ENCODE results near the gene GJA10.

The GJA10 gene

GRCh38 chr6:89925826-89926225, 31.6 kb downstream of the GJA10 start:
- no peaks in the 10 kb centered on the region for H3K27me3 ChIP-seq
- TF ChIP-seq CTCF (IDR thresholded peaks at IDR 0.05; ENCODE audit: low read depth, low read length): no peak
- H3K36me3 ChIP-seq: no peaks in the 10 kb centered on the region
- no peaks in the 10 kb centered on the region for H3K9me3 ChIP-seq
- DNase-seq: no peak
- H3K4me3 ChIP-seq (ENCODE audit: low read depth, low read length): no peak overlapping the region
- no peaks in the 10 kb centered on the region for H3K4me1 ChIP-seq

GRCh38 chr6:89927264-89927663, 33.0 kb downstream of the GJA10 start:
- H3K4me3 ChIP-seq (ENCODE audit: low read depth, low read length): no peak overlapping the region
- no peak for DNase-seq
- no peaks in the 10 kb centered on the region for H3K4me1 ChIP-seq
- no peak for TF ChIP-seq CTCF (IDR thresholded peaks at IDR 0.05; ENCODE audit: low read depth, low read length)
- no peaks in the 10 kb centered on the region for H3K36me3 ChIP-seq
- no peaks in the 10 kb centered on the region for H3K27me3 ChIP-seq
- no peaks in the 10 kb centered on the region for H3K9me3 ChIP-seq

GRCh38 chr6:89927791-89928550, 33.7 kb downstream of the GJA10 start:
- H3K4me3 ChIP-seq (ENCODE audit: low read depth, low read length): no peak overlapping the region
- no peak for DNase-seq
- no peaks in the 10 kb centered on the region for H3K36me3 ChIP-seq
- no peak for TF ChIP-seq CTCF (IDR thresholded peaks at IDR 0.05; ENCODE audit: low read depth, low read length)
- no peaks in the 10 kb centered on the region for H3K4me1 ChIP-seq
- no peaks in the 10 kb centered on the region for H3K9me3 ChIP-seq
- H3K27me3 ChIP-seq: no peaks in the 10 kb centered on the region

DNA sequence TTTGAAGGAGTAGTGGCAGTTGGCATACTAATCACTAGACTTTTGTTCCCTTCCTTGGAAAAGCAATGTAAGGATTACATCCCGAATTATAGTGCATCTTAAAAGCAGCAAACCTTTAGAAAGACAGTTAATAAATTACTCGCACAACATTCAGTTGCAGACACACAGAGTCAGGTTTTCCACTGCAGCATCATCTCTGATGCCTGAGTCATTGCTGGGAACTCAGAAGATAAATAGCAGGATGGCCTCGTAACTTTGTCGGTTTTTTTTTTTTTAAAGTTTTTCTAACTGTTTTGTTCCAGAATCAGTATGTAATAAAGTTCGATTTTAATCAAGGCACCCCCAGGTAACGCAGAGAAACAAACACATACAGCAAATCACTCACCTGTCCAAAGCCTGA, 34.3 kb downstream of the GJA10 start:
- TF ChIP-seq CTCF (IDR thresholded peaks at IDR 0.05; ENCODE audit: low read depth, low read length): no peak
- Histone ChIP-seq H3K27me3 (no peaks in the 10 kb centered on the region), H3K36me3 (no peaks in the 10 kb centered on the region), H3K4me3 (ENCODE audit: low read depth, low read length) (no peak overlapping the region), H3K4me1 (no peaks in the 10 kb centered on the region), H3K9me3 (no peaks in the 10 kb centered on the region)
- no peak for DNase-seq

GRCh38 chr6:89930789-89931188, 36.5 kb downstream of the GJA10 start:
- no peak overlapping the region for H3K4me3 ChIP-seq (ENCODE audit: low read depth, low read length)
- H3K9me3 ChIP-seq: no peaks in the 10 kb centered on the region
- no peaks in the 10 kb centered on the region for H3K4me1 ChIP-seq
- no peaks in the 10 kb centered on the region for H3K36me3 ChIP-seq
- DNase-seq: no peak
- TF ChIP-seq CTCF (IDR thresholded peaks at IDR 0.05; ENCODE audit: low read depth, low read length): no peak
- H3K27me3 ChIP-seq: no peaks in the 10 kb centered on the region

GRCh38 chr6:89932245-89932802, 38.1 kb downstream of the GJA10 start:
- H3K9me3 ChIP-seq: no peaks in the 10 kb centered on the region
- H3K36me3 ChIP-seq: no peaks in the 10 kb centered on the region
- DNase-seq: no peak
- H3K27me3 ChIP-seq: no peaks in the 10 kb centered on the region
- H3K4me1 ChIP-seq: no peaks in the 10 kb centered on the region
- TF ChIP-seq CTCF (IDR thresholded peaks at IDR 0.05; ENCODE audit: low read depth, low read length): no peak
- H3K4me3 ChIP-seq (ENCODE audit: low read depth, low read length): no peak overlapping the region

All from BE2C (cell line).